SK-N-SH (cell line): ENCODE data around the gene RNF180. TPM values are rescaled to one million over a fixed set of nuclear protein-coding genes. Genes with fewer than 3 reads are reported as not detected.

Experiments
- CTCF ChIA-PET: fragments of 300-600, 350-600 bp; formaldehyde crosslinking; extraction: SDS; loops from one replicate; lab custom pipeline; 2021; lab: Yijun Ruan, JAX
- POLR2A ChIA-PET: fragments of 350-600 bp; sonication (Branson Sonifier 250); formaldehyde crosslinking; extraction: SDS; loops from one replicate; lab custom pipeline; 2020; ENCODE audit warnings: antibody characterized with exemption, inconsistent platforms; lab: Yijun Ruan, JAX
- DNase-seq: peaks from one replicate; pipeline ENCODE4 v3.0.0; 2012
- H2AFZ ChIP-seq: fragments of 200-600 bp; sonication (generic); 2 replicates; pipeline ENCODE4 v1.8.1; 2016; ENCODE audit warnings: antibody characterized with exemption, mild to moderate bottlenecking, low read depth
- H3F3A ChIP-seq: fragments of 200-600 bp; sonication (generic); replicated peaks from 2 replicates; pipeline ENCODE3; 2016; ENCODE audit warnings: antibody characterized with exemption, mild to moderate bottlenecking; ENCODE audit not compliant: insufficient read depth
- H3K27ac ChIP-seq, 2 experiments: fragments of 200-500 bp in 1 of 2; fragments of 200-600 bp in 1 of 2; sonication (Bioruptor generic) in 1 of 2; sonication (generic), shearing (Covaris generic) in 1 of 2; 2 replicates each; pipeline versions ENCODE4 v1.5.1 to v1.6.1; 2014 to 2016; ENCODE audit warnings: low read depth in 2 of 2, inconsistent platforms in 1 of 2, low read length in 1 of 2, mild to moderate bottlenecking in 1 of 2, mixed read lengths in 1 of 2
- H3K27me3 ChIP-seq: fragments of 200-600 bp; sonication (generic), shearing (Covaris generic); 2 replicates; pipeline ENCODE4 v1.6.1; 2016; ENCODE audit warnings: mixed run types; ENCODE audit not compliant: insufficient read depth
- H3K36me3 ChIP-seq, 2 experiments: fragments of 200-500 bp in 1 of 2; fragments of 200-600 bp in 1 of 2; sonication (Bioruptor generic) in 1 of 2; sonication (generic) in 1 of 2; replicated peaks in 1 of 2; 2 replicates each; pipeline versions ENCODE3 to v1.5.1; 2014 to 2016; ENCODE audit warnings: low read length in 1 of 2, mild to moderate bottlenecking in 1 of 2; ENCODE audit not compliant: insufficient read depth in 2 of 2, control insufficient read depth in 1 of 2
- H3K4me1 ChIP-seq, 2 experiments: fragments of 200-500 bp in 1 of 2; fragments of 200-600 bp in 1 of 2; sonication (Bioruptor generic) in 1 of 2; sonication (generic), shearing (Covaris generic) in 1 of 2; 2 replicates each; pipeline versions ENCODE4 v1.5.1 to v1.6.1; 2014 to 2016; ENCODE audit warnings: low read depth in 1 of 2, low read length in 1 of 2, mixed run types in 1 of 2; ENCODE audit not compliant: insufficient read depth in 2 of 2, control insufficient read depth in 1 of 2
- H3K4me2 ChIP-seq: fragments of 200-600 bp; sonication (generic), shearing (Covaris generic); 2 replicates; pipeline ENCODE4 v1.6.1; 2017; ENCODE audit warnings: mixed run types
- H3K4me3 ChIP-seq, 2 experiments: fragments of 200-500 bp in 1 of 2; fragments of 200-600 bp in 1 of 2; sonication (Bioruptor generic) in 1 of 2; sonication (generic), shearing (Covaris generic) in 1 of 2; 2 replicates each; pipeline versions ENCODE4 v1.5.1 to v1.8.1; 2014 to 2016; ENCODE audit warnings: low read depth in 2 of 2, inconsistent platforms in 1 of 2, low read length in 1 of 2, mild to moderate bottlenecking in 1 of 2, mixed read lengths in 1 of 2, moderate library complexity in 1 of 2
- H3K79me2 ChIP-seq: fragments of 200-600 bp; sonication (generic); 2 replicates; pipeline ENCODE4 v1.8.1; 2017; ENCODE audit warnings: mild to moderate bottlenecking; ENCODE audit not compliant: insufficient read depth
- H3K9ac ChIP-seq: fragments of 200-600 bp; sonication (generic); 2 replicates; pipeline ENCODE4 v1.6.1; 2017; ENCODE audit warnings: mixed run types
- H3K9me2 ChIP-seq: fragments of 200-600 bp; sonication (generic); 2 replicates; pipeline ENCODE4 v1.6.1; 2017; ENCODE audit warnings: mixed run types
- H3K9me3 ChIP-seq: fragments of 200-600 bp; sonication (generic); 2 replicates; pipeline ENCODE4 v1.6.1; 2017; ENCODE audit warnings: mixed run types, mild to moderate bottlenecking, moderate library complexity
- H4K20me1 ChIP-seq: fragments of 200-600 bp; sonication (generic); 2 replicates; pipeline ENCODE4 v1.6.1; 2017; ENCODE audit warnings: mild to moderate bottlenecking, mixed run types; ENCODE audit not compliant: insufficient read depth
- CHD2 ChIP-seq: fragments of 150-350 bp; IDR thresholded peaks from 2 replicates; pipeline ENCODE4 v1.6.1; 2018; ENCODE audit warnings: low read length; ENCODE audit not compliant: partially characterized antibody
- CTCF ChIP-seq: fragments of 200-600 bp; sonication (generic); IDR thresholded peaks from 2 replicates; pipeline ENCODE4 v1.6.1; 2017; ENCODE audit warnings: antibody characterized with exemption, mild to moderate bottlenecking, moderate library complexity
- EZH2phosphoT487 ChIP-seq: fragments of 200-600 bp; sonication (generic); IDR thresholded peaks from 2 replicates; pipeline ENCODE4 v1.6.1; 2017; ENCODE audit warnings: low read depth, mixed run types, mild to moderate bottlenecking, antibody characterized with exemption, moderate library complexity, borderline replicate concordance
- FOXJ3 ChIP-seq: sonication (generic); formaldehyde crosslinking; IDR thresholded peaks from 2 replicates; pipeline ENCODE4 v1.5.1; 2020; ENCODE audit warnings: mild to moderate bottlenecking, missing genetic modification reagents
- FOXM1 ChIP-seq: IDR thresholded peaks from 2 replicates; pipeline ENCODE4 v1.4.0; 2012; ENCODE audit warnings: low read depth, mild to moderate bottlenecking
- GABPA ChIP-seq: IDR thresholded peaks from 2 replicates; pipeline ENCODE4 v1.4.0; 2012; ENCODE audit warnings: low read depth, mild to moderate bottlenecking
- GATA2 ChIP-seq: sonication (generic); formaldehyde crosslinking; IDR thresholded peaks from 2 replicates; pipeline ENCODE4 v1.5.0; 2020; ENCODE audit warnings: mild to moderate bottlenecking, missing genetic modification reagents
- MXI1 ChIP-seq: IDR thresholded peaks from 2 replicates; pipeline ENCODE4 v1.6.1; 2012; ENCODE audit warnings: mild to moderate bottlenecking, low read depth, low read length, improper control_type of control experiment
- NFIC ChIP-seq: IDR thresholded peaks from 2 replicates; pipeline ENCODE4 v1.4.0; 2012; ENCODE audit warnings: borderline replicate concordance
- RAD21 ChIP-seq: IDR thresholded peaks from 2 replicates; pipeline ENCODE4 v1.6.1; 2012; ENCODE audit warnings: mild to moderate bottlenecking, low read length
- SIN3A ChIP-seq: IDR thresholded peaks from 2 replicates; pipeline ENCODE4 v1.6.1; 2012; ENCODE audit warnings: low read depth, mild to moderate bottlenecking, low read length, moderate library complexity, borderline replicate concordance
- SMC3 ChIP-seq: IDR thresholded peaks from 2 replicates; pipeline ENCODE4 v1.6.1; 2012; ENCODE audit warnings: low read depth, low read length, improper control_type of control experiment
- TAF1 ChIP-seq: IDR thresholded peaks from 2 replicates; pipeline ENCODE4 v1.6.1; 2012; ENCODE audit warnings: low read depth, mild to moderate bottlenecking, low read length, moderate library complexity, borderline replicate concordance
- TCF12 ChIP-seq: IDR thresholded peaks from 2 replicates; pipeline ENCODE4 v1.4.0; 2012
- TEAD4 ChIP-seq: IDR thresholded peaks from 2 replicates; pipeline ENCODE4 v1.4.0; 2012; ENCODE audit warnings: mild to moderate bottlenecking, borderline replicate concordance; ENCODE audit not compliant: insufficient read depth
- USF1 ChIP-seq: IDR thresholded peaks from 2 replicates; pipeline ENCODE4 v1.4.0; 2012; ENCODE audit warnings: low read depth, borderline replicate concordance
- USF2 ChIP-seq: fragments of 150-350 bp; IDR thresholded peaks from 2 replicates; pipeline ENCODE4 v1.6.1; 2017; ENCODE audit warnings: antibody characterized with exemption, low read length, low read depth, borderline replicate concordance
- whole genome bisulfite sequencing: methylation state at CpG from one replicate; pipeline ENCODE4 v1.1.6; 2017; ENCODE audit warnings: low lambda C conversion rate; 5-methylcytosine and 5-hydroxymethylcytosine counted together
- polyA plus RNA-seq, 3 experiments: library from polyadenylated mRNA; depleted of rRNA; stranded (reverse); fragments of >200 nt; gene quantifications; 2 replicates each; pipeline ENCODE4 v1.2.3, GENCODE V29; 2012

Gene RNF180
- polyA plus RNA-seq, 1 of the 3 experiments (the other 2 are of a cell fraction): 0.02 TPM

GRCh38 chr5:64347309-64347708 is 181.7 kb downstream of the RNF180 start:
- Histone ChIP-seq H3K27ac (no peak overlapping the region), H4K20me1 (no peaks in the 10 kb centered on the region), H3K79me2 (no peaks in the 10 kb centered on the region), H3K36me3 (no peaks in the 10 kb centered on the region), H3F3A (no peaks in the 10 kb centered on the region), H2AFZ (no peak overlapping the region), H3K9ac (no peak overlapping the region), H3K4me2 (no peak overlapping the region), H3K4me1 (no peaks in the 10 kb centered on the region), H3K27me3 (no peaks in the 10 kb centered on the region), H3K9me2 (no peaks in the 10 kb centered on the region), H3K4me3 (no peak overlapping the region), H3K9me3 (no peaks in the 10 kb centered on the region)
- CTCF ChIA-PET: interaction anchor here (1.2 kb wide), 1 partner anchor 265 kb away, joined by 3 read pairs; no protein-coding TSS in a partner anchor
- no peak for DNase-seq
- TF ChIP-seq SIN3A (no peak), CTCF (peak; percentile 16; the same call in 1 of the 2 replicates)
- POLR2A ChIA-PET: no interaction called here

GRCh38 chr5:64364426-64364825 is 198.8 kb downstream of the RNF180 start:
- no peaks in the 10 kb centered on the region for H3K79me2 ChIP-seq
- H3F3A ChIP-seq: no peaks in the 10 kb centered on the region
- H3K9ac ChIP-seq: no peak overlapping the region
- no peaks in the 10 kb centered on the region for H4K20me1 ChIP-seq
- H3K27ac ChIP-seq: no peak overlapping the region
- no peak for DNase-seq
- H3K36me3 ChIP-seq: no peaks in the 10 kb centered on the region
- H3K4me3 ChIP-seq: no peak overlapping the region
- H3K4me1 ChIP-seq: no peaks in the 10 kb centered on the region
- H3K9me3 ChIP-seq: no peaks in the 10 kb centered on the region
- no peak overlapping the region for H3K4me2 ChIP-seq
- no peaks in the 10 kb centered on the region for H3K27me3 ChIP-seq
- WGBS: 0% methylated on average over 3 of the region's 3 CpGs
- H3K9me2 ChIP-seq: no peaks in the 10 kb centered on the region
- H2AFZ ChIP-seq: no peak overlapping the region
- no peak for TF ChIP-seq TAF1
- TF ChIP-seq SIN3A: no peak
- no peak for TF ChIP-seq FOXJ3 (CRISPR knock-in tag)
- no peak for TF ChIP-seq GABPA
- no peak for TF ChIP-seq MXI1
- no peak for TF ChIP-seq FOXM1
- no peak for TF ChIP-seq NFIC
- no peak for TF ChIP-seq SMC3
- TF ChIP-seq TCF12: no peak
- TF ChIP-seq GATA2 (CRISPR knock-in tag): no peak
- no peak for TF ChIP-seq EZH2phosphoT487
- no peak for TF ChIP-seq USF1
- no peak for TF ChIP-seq USF2
- TF ChIP-seq RAD21: no peak
- TF ChIP-seq TEAD4: no peak
- TF ChIP-seq CHD2: no peak
- POLR2A ChIA-PET: no interaction called here
- CTCF ChIA-PET: no interaction called here
